Hepatocyte (in vitro differentiated cells): Measurements from ENCODE around the gene OTUD5. TPM values are rescaled to one million over a fixed set of nuclear protein-coding genes. Genes with fewer than 3 reads are reported as not detected.

Source experiments
- DNase-seq: peaks from one replicate; pipeline ENCODE4 v3.0.0-alpha.2; 2016; ENCODE audit warnings: low spot score
- H2AFZ ChIP-seq: fragments of 200-600 bp; sonication (generic); 2 replicates; pipeline ENCODE4 v1.6.0; 2016; ENCODE audit warnings: antibody characterized with exemption, mild to moderate bottlenecking
- H3K27ac ChIP-seq: fragments of 200-600 bp; sonication (generic); 2 replicates; pipeline ENCODE4 v1.5.1; 2016; ENCODE audit warnings: mild to moderate bottlenecking
- H3K27me3 ChIP-seq: fragments of 200-600 bp; sonication (generic); 2 replicates; pipeline ENCODE4 v1.6.1; 2016
- H3K36me3 ChIP-seq: fragments of 200-600 bp; sonication (generic); replicated peaks from 2 replicates; pipeline ENCODE4 v1.5.1; 2016; ENCODE audit warnings: low read depth; ENCODE audit not compliant: insufficient read depth
- H3K4me1 ChIP-seq: fragments of 200-600 bp; sonication (generic); 2 replicates; pipeline ENCODE4 v1.5.1; 2016; ENCODE audit warnings: mild to moderate bottlenecking, moderate library complexity; ENCODE audit not compliant: insufficient read depth
- H3K4me2 ChIP-seq: fragments of 200-600 bp; sonication (generic); 2 replicates; pipeline ENCODE4 v1.6.0; 2016
- H3K4me3 ChIP-seq: fragments of 200-600 bp; sonication (generic); 2 replicates; pipeline ENCODE4 v1.5.1; 2016; ENCODE audit warnings: mild to moderate bottlenecking
- H3K79me2 ChIP-seq: fragments of 200-600 bp; sonication (generic); 2 replicates; pipeline ENCODE4 v1.6.0; 2017; ENCODE audit warnings: mild to moderate bottlenecking
- H3K9me2 ChIP-seq: fragments of 200-600 bp; sonication (generic); replicated peaks from 2 replicates; pipeline ENCODE4 v1.6.0; 2017; ENCODE audit warnings: mild to moderate bottlenecking; ENCODE audit not compliant: insufficient read depth
- H3K9me3 ChIP-seq: fragments of 200-600 bp; sonication (generic); 2 replicates; pipeline ENCODE4 v1.5.1; 2016; ENCODE audit warnings: low read depth, mild to moderate bottlenecking
- H4K20me1 ChIP-seq: fragments of 200-600 bp; sonication (generic); 2 replicates; pipeline ENCODE4 v1.6.0; 2016; ENCODE audit warnings: mild to moderate bottlenecking; ENCODE audit not compliant: insufficient read depth, poor library complexity, severe bottlenecking
- CTCF ChIP-seq: fragments of 200-600 bp; sonication (generic); IDR thresholded peaks from 2 replicates; pipeline ENCODE4 v1.5.1; 2016; ENCODE audit warnings: antibody characterized with exemption, mild to moderate bottlenecking; ENCODE audit not compliant: poor library complexity
- EZH2 ChIP-seq: fragments of 200-600 bp; sonication (generic); IDR thresholded peaks from 2 replicates; pipeline ENCODE4 v1.6.1; 2016; ENCODE audit warnings: antibody characterized with exemption, mild to moderate bottlenecking, borderline replicate concordance
- EZH2phosphoT487 ChIP-seq: fragments of 200-600 bp; sonication (generic); IDR thresholded peaks from one replicate; pipeline ENCODE4 v1.6.1; 2018; ENCODE audit warnings: antibody characterized with exemption, mild to moderate bottlenecking, low read depth, moderate library complexity; ENCODE audit not compliant: unreplicated experiment, severe bottlenecking
- WGBS: methylation state at CpG from one replicate; pipeline ENCODE4 v1.1.6; 2016; ENCODE audit warnings: low lambda C conversion rate; ENCODE audit errors: missing lambda C conversion rate; 5-methylcytosine and 5-hydroxymethylcytosine counted together
- polyA plus RNA-seq: library from polyadenylated mRNA; unstranded; fragments of >200 nt; fragmentation: Nextera tagmentation; extraction: Ambion mirVana; gene quantifications from 2 replicates; pipeline ENCODE4 v1.2.1, GENCODE V29; 2016
- total RNA-seq: library from RNA; depleted of rRNA; stranded (reverse); fragments of >200 nt; gene quantifications from 2 replicates; pipeline ENCODE4 v1.2.3, GENCODE V29; 2014

Gene OTUD5
- total and polyA plus RNA-seq, 2 experiments from 2014 or later, result 32.5 to 51.2 TPM

DNA sequence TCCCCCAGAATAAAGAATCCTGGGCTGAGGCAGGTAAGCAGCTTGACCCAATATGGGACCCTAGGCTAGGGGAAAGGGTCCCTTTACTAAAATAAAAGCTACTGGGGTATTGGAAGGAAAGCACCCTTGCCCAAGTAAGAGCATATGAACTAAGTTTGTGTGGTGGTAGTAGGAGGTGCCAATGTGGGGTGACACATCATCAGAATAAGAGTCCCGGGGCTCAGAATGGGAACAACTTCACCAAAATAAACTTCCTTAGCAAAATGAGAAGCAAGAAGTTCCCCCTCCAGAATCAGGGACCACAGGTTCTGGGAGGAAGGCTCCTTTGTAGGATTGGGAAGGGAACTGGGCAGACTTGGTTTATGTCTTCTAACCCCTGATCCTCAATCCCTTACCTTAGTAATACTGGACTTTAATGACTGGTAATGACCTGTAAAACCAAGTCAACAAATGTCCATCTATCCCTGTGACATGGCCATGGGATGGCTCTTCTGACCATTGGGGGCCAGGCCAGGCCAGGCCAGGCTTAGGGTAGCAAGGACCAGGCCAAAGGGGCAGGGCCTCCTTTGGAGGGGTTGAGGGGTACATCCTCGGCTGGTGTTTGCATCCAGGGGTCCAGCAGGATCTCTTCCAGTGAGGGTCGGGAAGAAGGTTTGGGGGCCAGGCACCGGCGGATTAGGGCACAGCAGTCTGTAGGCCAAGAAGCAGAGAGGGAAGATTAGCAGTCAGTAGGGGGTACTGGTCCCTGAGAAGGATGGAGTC, 43.6 kb downstream of the OTUD5 start:
- no peak overlapping the region for H2AFZ ChIP-seq
- no peak overlapping the region for H3K4me2 ChIP-seq
- no peak overlapping the region for H3K4me3 ChIP-seq
- no peak for DNase-seq
- TF ChIP-seq EZH2 (no peak), CTCF (no peak), EZH2phosphoT487 (no peak)
- H3K9me2 ChIP-seq, result no peaks in the 10 kb centered on the region
- no peaks in the 10 kb centered on the region for H3K27me3 ChIP-seq
- H3K79me2 ChIP-seq, result peaks cover 20% of the 10 kb centered on the region
- no peak overlapping the region for H3K27ac ChIP-seq
- WGBS, result 84% methylated on average over 5 of the region's 5 CpGs
- H3K9me3 ChIP-seq, result no peaks in the 10 kb centered on the region
- H3K4me1 ChIP-seq, result no peaks in the 10 kb centered on the region
- no peaks in the 10 kb centered on the region for H4K20me1 ChIP-seq
- no peaks in the 10 kb centered on the region for H3K36me3 ChIP-seq

DNA sequence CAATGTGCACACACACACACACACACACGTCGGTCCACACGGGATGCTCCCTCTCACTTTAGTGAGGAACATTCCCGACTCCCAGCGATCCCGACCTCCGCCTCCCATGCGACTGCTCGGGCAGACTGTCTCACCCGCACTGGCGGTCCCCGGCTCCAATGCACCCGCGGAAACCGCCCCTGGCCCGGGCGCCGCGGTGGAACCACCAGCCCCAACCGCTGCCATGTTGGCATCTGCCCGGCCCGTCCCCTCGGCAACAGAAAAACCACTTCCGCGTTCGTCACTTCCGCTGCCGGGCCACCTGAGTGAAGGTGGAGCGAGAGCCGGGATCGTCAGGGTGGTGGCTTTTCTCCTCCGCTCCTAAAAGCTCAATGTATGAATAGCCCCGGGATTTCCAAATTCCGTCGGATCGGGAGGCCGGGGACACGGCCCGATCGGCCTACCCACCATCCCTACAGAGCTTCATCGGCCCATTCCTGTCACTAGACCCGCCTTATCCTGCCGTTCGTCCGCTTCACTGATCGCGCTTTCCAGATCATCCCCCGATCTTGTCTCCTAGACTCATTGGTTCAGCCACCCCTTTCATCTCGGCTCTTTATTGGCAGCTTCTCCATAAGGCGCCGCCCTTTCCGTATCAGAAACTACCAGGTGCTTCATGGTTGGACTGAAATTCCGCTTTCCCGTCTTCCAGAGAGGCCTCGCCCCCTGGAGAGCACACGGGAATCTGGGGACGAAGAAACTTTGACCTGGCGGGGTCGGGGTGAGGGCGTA, 45.8 kb downstream of the OTUD5 start, which contains the start of gene SLC35A2:
TSS of gene SLC35A2 (minus strand) at position 235 of the 771 bp plus-strand sequence. CDS start at position 225, 10 bp downstream.
- Histone ChIP-seq H4K20me1 (no peaks in the 10 kb centered on the region), H3K79me2 (peaks cover 26% of the 10 kb centered on the region), H3K9me2 (no peaks in the 10 kb centered on the region), H2AFZ (peak within 1 kb of the TSS; percentile 46), H3K9me3 (no peaks in the 10 kb centered on the region), H3K4me3 (peak within 1 kb of the TSS; percentile 75), H3K36me3 (no peaks in the 10 kb centered on the region), H3K4me2 (peak within 1 kb of the TSS; percentile 86), H3K27ac (peak within 1 kb of the TSS; percentile 92), H3K27me3 (no peaks in the 10 kb centered on the region), H3K4me1 (no peaks in the 10 kb centered on the region)
- TF ChIP-seq EZH2 (no peak), EZH2phosphoT487 (no peak), CTCF (no peak)
- peak; percentile 86 for DNase-seq
- 35% methylated on average over 60 of the region's 60 CpGs for WGBS

- H3K4me2 ChIP-seq, result peak overlapping the region; percentile 86
- no peaks in the 10 kb centered on the region for H3K9me2 ChIP-seq
- H3K79me2 ChIP-seq, result peaks cover 26% of the 10 kb centered on the region
- WGBS, result 42% methylated on average over 12 of the region's 12 CpGs
- TF ChIP-seq EZH2phosphoT487 (no peak), CTCF (no peak), EZH2 (no peak)
- DNase-seq, result peak; percentile 44
- H3K4me3 ChIP-seq, result peak overlapping the region; percentile 75
- H3K4me1 ChIP-seq, result no peaks in the 10 kb centered on the region
- H2AFZ ChIP-seq, result peak overlapping the region; percentile 46
- no peaks in the 10 kb centered on the region for H4K20me1 ChIP-seq
- H3K27ac ChIP-seq, result peak overlapping the region; percentile 92
- no peaks in the 10 kb centered on the region for H3K27me3 ChIP-seq
- no peaks in the 10 kb centered on the region for H3K9me3 ChIP-seq
- no peaks in the 10 kb centered on the region for H3K36me3 ChIP-seq
These were observed 46.4 kb downstream of the OTUD5 start for GRCh38 chrX:48910926-48911411.
